ENCODE measurements around the gene SLC25A30. TPM values are rescaled to one million over a fixed set of nuclear protein-coding genes. Genes with fewer than 3 reads are reported as not detected.

Gene SLC25A30
- total RNA-seq, 1 donor from 2014 or later = 13.4 TPM

DNA sequence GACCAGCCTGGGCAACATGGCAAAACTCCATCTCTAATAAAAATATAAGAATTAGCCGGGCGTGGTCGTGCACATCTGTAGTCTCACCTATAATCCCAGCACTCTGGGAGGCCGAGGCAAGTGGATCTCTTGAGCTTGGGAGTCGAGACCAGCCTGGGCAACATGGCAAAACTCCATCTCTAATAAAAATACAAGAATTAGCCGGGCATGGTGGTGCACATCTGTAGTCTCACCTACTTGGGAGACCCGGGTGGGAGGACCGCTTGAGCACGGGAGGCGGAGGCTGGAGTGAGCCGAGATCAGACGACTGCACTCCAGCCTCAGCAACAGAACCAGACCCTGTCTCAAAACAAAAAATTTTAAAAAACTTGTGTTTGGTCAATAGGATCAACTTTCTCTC is 7.7 kb downstream of the SLC25A30 start:
- Mint-ChIP-seq H3K27ac (ENCODE audit: unreplicated experiment) (no peak overlapping the region), H3K4me3 (ENCODE audit: unreplicated experiment) (no peak overlapping the region), H3K4me1 (ENCODE audit: low read depth) (peaks cover 35% of the 10 kb centered on the region), H3K27me3 (ENCODE audit: low read depth) (no peaks in the 10 kb centered on the region), H3K9me3 (ENCODE audit: low read depth) (no peaks in the 10 kb centered on the region), H3K36me3 (ENCODE audit: low read depth) (peaks cover 27% of the 10 kb centered on the region)
- TF ChIP-seq, protein P1, sequence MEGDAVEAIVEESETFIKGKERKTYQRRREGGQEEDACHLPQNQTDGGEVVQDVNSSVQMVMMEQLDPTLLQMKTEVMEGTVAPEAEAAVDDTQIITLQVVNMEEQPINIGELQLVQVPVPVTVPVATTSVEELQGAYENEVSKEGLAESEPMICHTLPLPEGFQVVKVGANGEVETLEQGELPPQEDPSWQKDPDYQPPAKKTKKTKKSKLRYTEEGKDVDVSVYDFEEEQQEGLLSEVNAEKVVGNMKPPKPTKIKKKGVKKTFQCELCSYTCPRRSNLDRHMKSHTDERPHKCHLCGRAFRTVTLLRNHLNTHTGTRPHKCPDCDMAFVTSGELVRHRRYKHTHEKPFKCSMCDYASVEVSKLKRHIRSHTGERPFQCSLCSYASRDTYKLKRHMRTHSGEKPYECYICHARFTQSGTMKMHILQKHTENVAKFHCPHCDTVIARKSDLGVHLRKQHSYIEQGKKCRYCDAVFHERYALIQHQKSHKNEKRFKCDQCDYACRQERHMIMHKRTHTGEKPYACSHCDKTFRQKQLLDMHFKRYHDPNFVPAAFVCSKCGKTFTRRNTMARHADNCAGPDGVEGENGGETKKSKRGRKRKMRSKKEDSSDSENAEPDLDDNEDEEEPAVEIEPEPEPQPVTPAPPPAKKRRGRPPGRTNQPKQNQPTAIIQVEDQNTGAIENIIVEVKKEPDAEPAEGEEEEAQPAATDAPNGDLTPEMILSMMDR (IDR thresholded peaks at IDR 0.05) = no peak
- DNase-seq (ENCODE audit: low spot score) = no peak

DNA sequence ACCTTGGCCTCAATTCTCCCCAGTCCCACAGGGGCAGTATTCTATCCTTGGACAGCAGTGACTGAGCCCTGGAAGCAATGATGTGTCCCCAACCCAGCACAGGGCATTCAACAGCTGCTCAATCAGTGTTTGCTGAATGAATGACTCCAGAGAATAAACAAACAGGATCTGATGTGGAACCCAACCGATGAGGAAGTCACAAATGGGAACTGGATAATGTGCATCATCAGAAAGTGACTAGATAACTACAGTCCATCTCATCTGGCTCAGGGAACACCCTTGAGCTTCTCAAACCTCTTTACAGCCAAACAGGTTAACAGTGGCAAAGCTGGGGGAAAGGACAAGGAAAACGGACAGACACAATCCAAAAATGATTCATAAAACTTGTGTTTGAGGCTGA is 8.2 kb downstream of the SLC25A30 start:
- Mint-ChIP-seq H3K27me3 (ENCODE audit: low read depth) (no peaks in the 10 kb centered on the region), H3K27ac (ENCODE audit: unreplicated experiment) (no peak overlapping the region), H3K9me3 (ENCODE audit: low read depth) (no peaks in the 10 kb centered on the region), H3K36me3 (ENCODE audit: low read depth) (peaks cover 31% of the 10 kb centered on the region), H3K4me3 (ENCODE audit: unreplicated experiment) (no peak overlapping the region), H3K4me1 (ENCODE audit: low read depth) (peaks cover 33% of the 10 kb centered on the region)
- no peak for DNase-seq (ENCODE audit: low spot score)
- TF ChIP-seq, protein P1 (IDR thresholded peaks at IDR 0.05) = no peak

DNA sequence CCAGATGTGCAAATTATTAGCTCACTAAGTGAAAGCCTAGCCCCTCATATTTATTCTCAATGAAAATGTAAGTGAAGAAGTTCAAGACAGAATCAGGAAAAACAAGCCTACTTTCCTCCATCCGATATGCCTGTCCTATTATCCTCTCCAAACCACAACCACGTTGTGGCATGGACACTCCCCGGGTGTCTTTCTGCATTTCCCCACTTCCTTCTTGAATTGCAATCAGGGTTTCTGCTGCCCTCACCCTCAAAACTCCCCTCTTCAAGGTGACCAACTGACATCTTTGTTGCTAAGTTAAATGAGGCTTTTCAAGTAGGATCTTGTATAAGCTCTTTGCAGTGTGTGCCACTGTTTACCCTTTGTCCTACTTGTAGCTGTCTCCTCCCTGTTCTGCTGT is 11.8 kb downstream of the SLC25A30 start:
- no peaks in the 10 kb centered on the region for H3K27me3 Mint-ChIP-seq (ENCODE audit: low read depth)
- peaks cover 4% of the 10 kb centered on the region for H3K4me1 Mint-ChIP-seq (ENCODE audit: low read depth)
- peaks cover 41% of the 10 kb centered on the region for H3K36me3 Mint-ChIP-seq (ENCODE audit: low read depth)
- no peaks in the 10 kb centered on the region for H3K9me3 Mint-ChIP-seq (ENCODE audit: low read depth)
- H3K4me3 Mint-ChIP-seq (ENCODE audit: unreplicated experiment) = no peak overlapping the region
- TF ChIP-seq, protein P1 (IDR thresholded peaks at IDR 0.05) = no peak
- DNase-seq (ENCODE audit: low spot score) = no peak
- no peak overlapping the region for H3K27ac Mint-ChIP-seq (ENCODE audit: unreplicated experiment)

DNA sequence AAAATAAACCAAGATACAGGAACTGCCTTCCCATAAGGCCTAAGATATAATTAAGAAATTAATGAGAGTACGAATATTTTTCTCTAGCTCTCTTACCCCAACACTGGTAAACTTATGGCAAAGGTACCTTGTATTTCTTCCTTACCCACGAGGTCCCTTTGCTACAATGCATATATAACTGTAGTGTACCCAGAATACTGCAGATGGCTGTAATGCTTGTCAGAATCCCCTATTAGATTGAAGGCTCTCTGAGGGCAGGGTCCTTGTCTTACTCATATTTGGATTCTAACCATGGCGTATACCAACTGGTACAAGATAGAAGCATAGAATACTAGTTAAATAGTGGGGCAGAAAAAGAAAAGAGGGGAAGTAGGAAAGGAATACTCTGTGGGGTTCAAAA is 15.1 kb downstream of the SLC25A30 start:
- no peak for DNase-seq (ENCODE audit: low spot score)
- peaks cover 32% of the 10 kb centered on the region for H3K36me3 Mint-ChIP-seq (ENCODE audit: low read depth)
- H3K27me3 Mint-ChIP-seq (ENCODE audit: low read depth) = no peaks in the 10 kb centered on the region
- H3K4me1 Mint-ChIP-seq (ENCODE audit: low read depth) = no peaks in the 10 kb centered on the region
- no peaks in the 10 kb centered on the region for H3K9me3 Mint-ChIP-seq (ENCODE audit: low read depth)
- no peak overlapping the region for H3K4me3 Mint-ChIP-seq (ENCODE audit: unreplicated experiment)
- no peak overlapping the region for H3K27ac Mint-ChIP-seq (ENCODE audit: unreplicated experiment)
- TF ChIP-seq, protein P1 (IDR thresholded peaks at IDR 0.05) = no peak

DNA sequence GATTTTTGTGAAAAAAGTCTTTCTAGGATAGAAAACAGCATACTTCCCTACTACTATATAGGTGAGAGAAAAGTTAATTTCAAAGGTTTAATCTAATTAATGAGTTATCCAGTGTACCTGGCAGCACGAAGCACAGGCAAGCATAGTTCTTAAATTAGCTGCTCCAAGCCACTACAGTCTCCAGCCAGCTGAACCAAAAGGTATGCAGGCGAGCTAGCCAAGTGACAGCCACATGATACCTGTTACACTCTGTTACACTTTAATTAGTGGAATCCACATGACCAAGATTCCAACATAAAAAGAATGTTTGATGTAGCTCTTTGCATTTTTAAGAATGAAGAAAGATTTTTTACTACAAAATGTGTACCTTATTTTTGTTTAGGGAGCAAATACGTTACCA is 15.5 kb downstream of the SLC25A30 start:
- H3K27ac Mint-ChIP-seq (ENCODE audit: unreplicated experiment) = no peak overlapping the region
- H3K36me3 Mint-ChIP-seq (ENCODE audit: low read depth) = peaks cover 32% of the 10 kb centered on the region
- no peaks in the 10 kb centered on the region for H3K9me3 Mint-ChIP-seq (ENCODE audit: low read depth)
- no peak for DNase-seq (ENCODE audit: low spot score)
- no peak overlapping the region for H3K4me3 Mint-ChIP-seq (ENCODE audit: unreplicated experiment)
- TF ChIP-seq, protein P1 (IDR thresholded peaks at IDR 0.05) = no peak
- no peaks in the 10 kb centered on the region for H3K27me3 Mint-ChIP-seq (ENCODE audit: low read depth)
- H3K4me1 Mint-ChIP-seq (ENCODE audit: low read depth) = no peaks in the 10 kb centered on the region
